ENCODE results near the gene KLHL40.

Gene KLHL40

DNA sequence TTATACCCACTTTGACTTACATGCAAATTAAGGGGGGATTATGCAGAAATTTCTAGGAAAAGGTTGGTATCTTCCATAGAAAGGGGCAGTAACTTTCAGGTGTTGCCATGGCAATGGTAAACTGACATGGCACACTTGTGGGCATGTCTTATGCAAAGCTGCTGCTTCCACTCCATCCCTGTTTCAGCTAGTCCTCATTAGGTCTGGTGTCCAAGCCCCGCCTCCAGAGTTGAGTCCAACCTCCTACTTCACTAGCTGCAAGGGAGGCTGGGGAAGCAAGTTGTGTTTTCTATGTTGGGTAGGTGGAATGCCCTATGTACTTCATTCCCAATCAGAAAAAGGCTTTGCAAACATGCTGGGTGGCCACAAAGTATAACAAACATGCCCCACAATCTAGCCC is 14.7 kb upstream of the KLHL40 start:
- no peak for DNase-seq

GRCh38 chr3:42672515-42672914 is 12.8 kb upstream of the KLHL40 start:
- no peak for DNase-seq

- DNase-seq = no peak
These were observed 12.3 kb upstream of the KLHL40 start for GRCh38 chr3:42673082-42673481.

- no peak for DNase-seq
These were observed 11.2 kb upstream of the KLHL40 start for GRCh38 chr3:42674146-42674545.

DNA sequence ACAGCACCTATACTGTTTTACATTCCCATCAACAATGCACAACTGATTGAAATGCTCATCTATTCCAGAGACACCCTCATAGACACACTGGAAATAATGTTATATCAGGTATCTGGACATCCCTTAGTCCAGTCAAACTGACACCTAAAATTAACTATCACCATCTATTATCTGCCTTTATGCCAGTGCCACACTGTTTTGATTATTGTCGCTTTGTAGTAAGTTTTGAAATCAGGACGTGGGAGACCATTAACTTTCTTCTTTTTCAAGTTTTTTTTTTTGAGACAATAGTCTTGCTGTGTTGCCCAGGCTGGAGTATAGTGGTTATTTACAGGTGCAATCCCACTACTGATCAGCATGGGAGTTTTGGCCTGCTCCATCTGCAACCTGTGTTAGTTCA is 9.4 kb upstream of the KLHL40 start:
- DNase-seq = no peak

DNA sequence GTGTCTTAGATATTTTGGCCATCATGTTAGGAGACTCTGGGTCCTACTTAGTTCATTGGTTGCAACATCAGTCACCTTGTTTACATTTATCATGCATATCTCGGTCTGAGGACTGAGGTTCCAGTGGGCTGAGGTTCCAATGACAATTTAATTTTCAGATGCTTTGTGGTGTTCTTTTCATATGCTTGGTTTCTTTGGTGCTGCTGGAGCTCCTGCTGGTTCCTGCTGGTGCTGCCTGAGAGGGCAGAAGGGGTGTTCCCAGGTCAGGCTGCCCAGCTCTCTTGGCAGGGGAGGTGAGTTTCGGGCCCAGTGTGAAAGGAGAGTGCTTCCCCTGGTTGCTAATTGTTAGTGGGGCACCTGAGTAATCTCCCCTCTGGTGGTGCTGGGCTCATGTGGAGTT is 6.9 kb upstream of the KLHL40 start:
- DNase-seq = no peak

DNA sequence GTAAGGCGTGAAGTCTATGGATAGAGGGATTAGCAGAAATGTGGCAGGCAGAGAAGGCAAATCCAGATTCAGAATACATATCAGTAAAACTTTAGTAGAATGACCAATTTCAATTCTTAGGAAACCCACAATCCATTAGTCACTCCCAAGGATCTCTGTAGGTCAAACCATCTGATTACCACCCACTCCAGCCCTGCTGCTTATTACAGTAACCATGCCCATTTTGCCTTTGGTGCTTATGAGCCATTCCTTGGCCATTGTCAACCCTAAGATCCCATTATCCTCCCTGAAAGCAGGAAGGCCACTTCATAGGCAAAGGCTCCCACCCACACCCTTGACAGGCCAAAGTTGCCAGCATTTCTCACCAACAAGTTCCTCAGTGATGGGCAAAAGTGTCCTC is 5.1 kb upstream of the KLHL40 start:
- no peak for DNase-seq

DNA sequence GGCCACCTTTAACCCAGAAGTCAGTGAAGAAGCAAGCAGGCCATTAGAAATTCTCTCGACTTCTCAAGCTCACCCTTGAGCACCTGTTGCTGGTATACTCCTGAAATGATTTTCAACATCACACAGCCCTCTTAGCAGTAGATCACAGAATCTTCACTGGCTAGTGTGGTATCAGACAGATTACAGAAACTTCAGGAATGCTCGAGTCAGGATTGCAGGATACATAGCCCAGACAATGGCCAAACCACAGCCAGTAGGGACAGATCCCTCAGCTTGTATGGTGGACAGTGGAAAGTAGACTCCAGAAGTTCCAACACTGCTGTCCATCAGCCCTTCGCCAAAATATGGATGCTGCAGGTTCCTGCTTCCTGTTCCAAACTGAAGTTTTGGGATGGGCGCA is 4.5 kb upstream of the KLHL40 start:
- DNase-seq = no peak

DNA sequence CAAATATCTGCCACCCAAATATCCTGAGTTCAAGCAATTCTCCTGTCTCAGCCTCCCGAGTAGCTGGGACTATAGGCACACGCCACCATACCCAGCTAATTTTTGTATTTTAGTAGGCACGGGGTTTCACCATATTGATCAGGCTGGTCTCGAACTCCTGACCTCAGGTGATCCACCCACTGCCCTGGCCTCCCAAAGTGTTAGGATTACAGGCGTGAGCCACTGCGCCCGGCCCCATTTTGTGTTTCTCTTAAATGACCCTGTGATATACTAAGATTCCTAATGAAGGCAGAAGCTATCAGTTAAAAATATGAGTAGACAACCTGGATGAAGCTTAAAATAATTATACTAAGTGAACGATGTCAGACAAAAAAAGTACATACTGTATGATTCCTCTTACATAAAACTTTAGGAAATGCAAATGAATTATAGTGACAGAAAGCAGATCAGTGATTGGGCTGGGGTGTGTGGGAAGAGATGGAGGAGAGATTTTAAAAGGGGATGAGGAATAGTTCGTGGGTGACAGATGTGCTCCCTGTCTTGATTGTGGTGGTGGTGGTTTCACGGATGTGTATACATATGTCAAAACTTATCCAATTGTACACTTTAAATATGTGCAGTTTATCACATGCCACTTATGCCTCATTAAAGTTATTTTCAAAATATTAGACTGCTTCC is 3.8 kb upstream of the KLHL40 start:
- DNase-seq = no peak

GRCh38 chr3:42682301-42683070 is 2.9 kb upstream of the KLHL40 start:
- no peak for DNase-seq

- no peak for DNase-seq
These were observed 1.3 kb upstream of the KLHL40 start for GRCh38 chr3:42683875-42684598.

DNA sequence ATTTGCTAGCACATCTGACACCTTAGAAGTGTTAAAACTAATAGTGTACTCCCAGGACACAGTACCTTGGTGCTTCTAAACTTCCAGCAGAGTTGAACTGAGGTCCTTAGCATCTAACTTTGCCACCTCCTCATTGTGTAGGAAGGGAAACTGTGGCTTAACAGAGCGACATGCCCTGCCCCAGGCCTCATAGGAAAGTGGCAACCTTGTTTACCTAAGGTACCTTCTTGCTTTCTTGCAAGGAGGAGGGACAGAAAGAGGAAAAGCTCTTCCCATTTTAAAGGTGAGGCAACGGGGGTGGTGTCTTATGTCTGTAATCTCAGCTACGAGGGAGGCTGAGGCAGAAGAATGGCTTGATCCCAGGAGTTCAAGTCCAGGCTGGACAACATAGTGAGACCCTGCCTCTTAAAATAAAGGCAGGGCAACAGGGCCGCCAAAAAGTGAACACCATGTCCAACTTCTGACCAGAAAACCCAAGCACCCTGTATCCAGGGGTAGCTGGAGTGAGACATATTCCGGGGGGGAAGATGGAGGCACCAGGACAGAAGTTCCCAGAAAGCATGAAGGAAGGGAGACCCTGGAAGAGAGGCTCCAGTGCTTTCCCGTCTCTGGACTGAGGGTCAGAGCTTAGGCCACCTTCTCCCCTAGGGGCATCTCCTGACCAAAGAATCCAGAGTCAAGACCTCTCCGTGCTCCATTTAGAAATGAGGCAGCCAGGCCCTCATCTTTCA is 540 bp upstream of the KLHL40 start:
- no peak for DNase-seq

DNA sequence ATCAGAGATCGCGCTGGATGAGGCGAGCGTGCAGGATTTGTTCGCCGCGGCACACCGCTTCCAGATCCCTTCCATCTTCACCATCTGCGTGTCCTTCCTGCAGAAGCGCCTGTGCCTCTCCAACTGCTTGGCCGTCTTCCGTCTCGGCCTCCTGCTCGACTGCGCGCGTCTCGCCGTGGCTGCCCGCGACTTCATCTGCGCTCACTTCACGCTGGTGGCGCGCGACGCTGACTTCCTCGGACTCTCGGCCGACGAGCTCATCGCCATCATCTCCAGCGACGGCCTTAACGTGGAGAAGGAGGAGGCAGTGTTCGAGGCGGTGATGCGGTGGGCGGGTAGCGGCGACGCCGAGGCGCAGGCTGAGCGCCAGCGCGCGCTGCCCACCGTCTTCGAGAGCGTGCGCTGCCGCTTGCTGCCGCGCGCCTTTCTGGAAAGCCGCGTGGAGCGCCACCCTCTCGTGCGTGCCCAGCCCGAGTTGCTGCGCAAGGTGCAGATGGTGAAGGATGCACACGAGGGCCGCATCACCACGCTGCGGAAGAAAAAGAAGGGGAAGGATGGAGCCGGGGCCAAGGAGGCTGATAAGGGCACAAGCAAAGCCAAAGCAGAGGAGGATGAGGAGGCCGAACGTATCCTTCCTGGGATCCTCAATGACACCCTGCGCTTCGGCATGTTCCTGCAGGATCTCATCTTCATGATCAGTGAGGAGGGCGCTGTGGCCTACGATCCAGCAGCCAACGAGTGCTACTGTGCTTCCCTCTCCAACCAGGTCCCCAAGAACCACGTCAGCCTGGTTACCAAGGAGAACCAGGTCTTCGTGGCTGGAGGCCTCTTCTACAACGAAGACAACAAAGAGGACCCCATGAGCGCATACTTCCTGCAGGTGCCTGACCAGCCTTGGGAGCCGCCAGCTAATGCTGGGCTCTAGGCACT is 819 bp downstream of the KLHL40 start:
- DNase-seq = no peak

GRCh38 chr3:42686832-42687650 is 1.7 kb downstream of the KLHL40 start:
- DNase-seq = no peak

- DNase-seq = no peak
These were observed 2.7 kb downstream of the KLHL40 start for GRCh38 chr3:42688016-42688415.

GRCh38 chr3:42688487-42689420 is 3.4 kb downstream of the KLHL40 start:
- DNase-seq = no peak

DNA sequence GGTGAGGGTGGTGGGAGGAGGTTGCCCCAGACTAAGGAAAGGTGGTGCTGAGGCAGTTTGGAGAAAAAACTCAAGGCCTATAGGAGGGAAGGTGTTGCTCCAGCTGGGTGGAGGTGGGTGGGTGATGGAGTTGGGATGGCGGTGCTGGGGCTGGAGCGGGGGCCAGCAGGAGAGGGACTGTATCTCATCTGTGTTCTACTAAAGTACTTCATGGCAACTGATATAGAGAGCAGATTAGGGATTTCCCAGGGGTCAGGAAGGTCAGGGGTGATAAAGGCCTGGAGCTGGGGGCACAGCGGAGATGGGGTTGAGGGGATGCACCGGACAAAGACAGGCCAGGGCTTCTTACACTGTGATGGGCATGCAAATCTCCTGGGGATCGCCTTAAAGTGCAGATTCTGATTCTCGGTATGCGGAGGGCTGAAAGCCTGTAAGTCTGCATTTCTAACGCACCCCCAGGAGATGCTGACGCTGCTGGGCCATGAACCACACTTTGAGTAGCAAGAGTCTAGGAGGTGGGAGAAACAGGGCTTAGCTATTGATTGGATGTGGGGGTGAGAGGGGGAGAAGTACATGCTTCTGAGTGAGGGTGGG is 4.2 kb downstream of the KLHL40 start:
- no peak for DNase-seq

GRCh38 chr3:42690191-42690590 is 4.9 kb downstream of the KLHL40 start:
- no peak for DNase-seq
